ENCODE data around the gene ADAR.

DNA sequence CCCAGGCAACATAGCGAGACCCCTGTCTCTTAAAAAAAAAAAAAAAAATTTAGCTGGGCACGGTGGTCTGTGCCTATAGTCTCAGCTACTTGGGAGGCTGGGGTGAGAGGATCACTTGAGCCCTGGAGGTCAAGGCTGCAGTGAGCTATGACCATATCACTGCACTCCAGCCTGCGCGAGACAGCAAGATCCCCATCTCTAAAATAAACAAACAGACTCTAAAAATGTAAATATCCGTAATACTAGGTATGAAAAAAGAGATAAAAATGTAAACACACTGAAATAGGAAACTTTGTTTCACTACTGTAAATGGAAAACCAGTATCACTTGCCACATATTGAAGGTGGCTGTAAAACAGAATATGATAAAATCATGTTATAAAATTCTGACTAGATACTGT is 17.2 kb downstream of the ADAR start:
- TF ChIP-seq ZFP3 (CRISPR knock-in tag; IDR thresholded peaks at IDR 0.05) (no peak), ZFP30 (CRISPR knock-in tag; IDR thresholded peaks at IDR 0.05) (no peak), SNAI2 (CRISPR knock-in tag; IDR thresholded peaks at IDR 0.05) (no peak), PATZ1 (CRISPR knock-in tag; IDR thresholded peaks at IDR 0.05; ENCODE audit: borderline replicate concordance) (no peak), CSDC2 (CRISPR knock-in tag; IDR thresholded peaks at IDR 0.05) (no peak), ZNF565 (CRISPR knock-in tag; conservative IDR thresholded peaks at IDR 0.05; ENCODE audit: low read depth) (no peak), BACH2 (CRISPR knock-in tag; IDR thresholded peaks at IDR 0.05; ENCODE audit: borderline replicate concordance) (no peak), ARNTL (CRISPR knock-in tag; IDR thresholded peaks at IDR 0.05; ENCODE audit: borderline replicate concordance, low read depth) (no peak), ESRRG (CRISPR knock-in tag; IDR thresholded peaks at IDR 0.05) (no peak), ISL1 (CRISPR knock-in tag; IDR thresholded peaks at IDR 0.05) (no peak), ZC3H10 (CRISPR knock-in tag; IDR thresholded peaks at IDR 0.05) (no peak), PPARA (CRISPR knock-in tag; IDR thresholded peaks at IDR 0.05; ENCODE audit: borderline replicate concordance) (no peak)
- TF ChIP-seq, protein P1, sequence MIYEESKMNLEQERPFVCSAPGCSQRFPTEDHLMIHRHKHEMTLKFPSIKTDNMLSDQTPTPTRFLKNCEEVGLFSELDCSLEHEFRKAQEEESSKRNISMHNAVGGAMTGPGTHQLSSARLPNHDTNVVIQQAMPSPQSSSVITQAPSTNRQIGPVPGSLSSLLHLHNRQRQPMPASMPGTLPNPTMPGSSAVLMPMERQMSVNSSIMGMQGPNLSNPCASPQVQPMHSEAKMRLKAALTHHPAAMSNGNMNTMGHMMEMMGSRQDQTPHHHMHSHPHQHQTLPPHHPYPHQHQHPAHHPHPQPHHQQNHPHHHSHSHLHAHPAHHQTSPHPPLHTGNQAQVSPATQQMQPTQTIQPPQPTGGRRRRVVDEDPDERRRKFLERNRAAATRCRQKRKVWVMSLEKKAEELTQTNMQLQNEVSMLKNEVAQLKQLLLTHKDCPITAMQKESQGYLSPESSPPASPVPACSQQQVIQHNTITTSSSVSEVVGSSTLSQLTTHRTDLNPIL (CRISPR knock-in tag; IDR thresholded peaks at IDR 0.05; ENCODE audit: low read depth) = no peak
- TF ChIP-seq, protein P2, sequence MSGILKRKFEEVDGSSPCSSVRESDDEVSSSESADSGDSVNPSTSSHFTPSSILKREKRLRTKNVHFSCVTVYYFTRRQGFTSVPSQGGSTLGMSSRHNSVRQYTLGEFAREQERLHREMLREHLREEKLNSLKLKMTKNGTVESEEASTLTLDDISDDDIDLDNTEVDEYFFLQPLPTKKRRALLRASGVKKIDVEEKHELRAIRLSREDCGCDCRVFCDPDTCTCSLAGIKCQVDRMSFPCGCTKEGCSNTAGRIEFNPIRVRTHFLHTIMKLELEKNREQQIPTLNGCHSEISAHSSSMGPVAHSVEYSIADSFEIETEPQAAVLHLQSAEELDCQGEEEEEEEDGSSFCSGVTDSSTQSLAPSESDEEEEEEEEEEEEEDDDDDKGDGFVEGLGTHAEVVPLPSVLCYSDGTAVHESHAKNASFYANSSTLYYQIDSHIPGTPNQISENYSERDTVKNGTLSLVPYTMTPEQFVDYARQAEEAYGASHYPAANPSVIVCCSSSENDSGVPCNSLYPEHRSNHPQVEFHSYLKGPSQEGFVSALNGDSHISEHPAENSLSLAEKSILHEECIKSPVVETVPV (CRISPR knock-in tag; IDR thresholded peaks at IDR 0.05) = no peak
